ENCODE results near the gene ARFIP2.

DNA sequence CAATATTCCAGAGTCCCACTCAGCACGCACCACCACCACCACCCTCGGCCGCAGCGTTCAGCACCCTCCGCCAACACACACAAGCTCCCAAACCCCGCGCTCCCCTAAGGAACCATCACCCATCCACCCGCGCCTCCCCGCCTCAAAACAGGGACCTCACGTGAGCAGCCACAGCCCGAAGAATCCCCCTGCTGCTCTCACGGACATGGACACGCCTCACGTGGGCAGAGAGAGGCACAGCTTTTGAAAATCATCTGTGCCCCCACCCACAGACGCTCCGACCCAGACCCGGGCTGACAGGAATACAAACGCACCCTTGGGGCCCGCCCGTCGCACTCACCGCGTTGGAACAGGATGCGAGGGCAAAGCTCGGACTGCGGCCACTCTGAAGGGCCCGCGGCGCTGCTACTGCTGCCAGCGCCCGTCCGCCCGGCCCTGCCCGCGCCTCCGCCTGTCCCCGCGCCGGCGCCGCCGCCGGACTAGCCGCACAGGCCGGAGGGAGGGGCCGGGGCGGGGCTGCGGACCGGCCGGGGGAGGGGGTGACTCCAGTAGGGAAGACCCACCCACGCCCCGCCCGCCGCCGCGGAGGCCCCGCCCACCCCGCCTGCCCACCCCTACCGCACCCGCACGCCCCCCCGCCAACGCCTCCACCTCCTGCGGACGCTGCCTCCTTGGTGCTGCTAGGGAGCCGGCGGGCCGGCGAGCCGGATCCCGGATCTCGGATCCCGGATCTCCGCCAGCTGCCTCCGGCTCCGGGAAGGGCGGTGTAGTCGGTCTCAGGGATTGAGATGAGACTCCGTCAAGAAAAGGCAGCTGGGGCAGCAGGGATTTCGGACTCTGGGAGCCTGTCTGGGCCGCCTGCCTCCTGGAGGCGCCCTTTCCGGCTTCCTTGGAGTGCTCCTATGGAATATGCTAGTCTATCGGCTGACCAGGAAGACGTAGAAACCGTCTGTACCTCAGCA lies 7.4 kb downstream of the ARFIP2 start, which contains the start of gene TRIM3:
- TF ChIP-seq, protein P1, sequence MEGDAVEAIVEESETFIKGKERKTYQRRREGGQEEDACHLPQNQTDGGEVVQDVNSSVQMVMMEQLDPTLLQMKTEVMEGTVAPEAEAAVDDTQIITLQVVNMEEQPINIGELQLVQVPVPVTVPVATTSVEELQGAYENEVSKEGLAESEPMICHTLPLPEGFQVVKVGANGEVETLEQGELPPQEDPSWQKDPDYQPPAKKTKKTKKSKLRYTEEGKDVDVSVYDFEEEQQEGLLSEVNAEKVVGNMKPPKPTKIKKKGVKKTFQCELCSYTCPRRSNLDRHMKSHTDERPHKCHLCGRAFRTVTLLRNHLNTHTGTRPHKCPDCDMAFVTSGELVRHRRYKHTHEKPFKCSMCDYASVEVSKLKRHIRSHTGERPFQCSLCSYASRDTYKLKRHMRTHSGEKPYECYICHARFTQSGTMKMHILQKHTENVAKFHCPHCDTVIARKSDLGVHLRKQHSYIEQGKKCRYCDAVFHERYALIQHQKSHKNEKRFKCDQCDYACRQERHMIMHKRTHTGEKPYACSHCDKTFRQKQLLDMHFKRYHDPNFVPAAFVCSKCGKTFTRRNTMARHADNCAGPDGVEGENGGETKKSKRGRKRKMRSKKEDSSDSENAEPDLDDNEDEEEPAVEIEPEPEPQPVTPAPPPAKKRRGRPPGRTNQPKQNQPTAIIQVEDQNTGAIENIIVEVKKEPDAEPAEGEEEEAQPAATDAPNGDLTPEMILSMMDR (conservative IDR thresholded peaks at IDR 0.05; ENCODE audit: low read depth, low read length): peak; percentile 46
- no peak for TF ChIP-seq EZH2 (IDR thresholded peaks at IDR 0.05; ENCODE audit: borderline replicate concordance, low read depth, low read length, poor library complexity, severe bottlenecking)
